DOHH2 (cell line): ENCODE measurements around the gene TBL3.

Experiments
- EZH2phosphoT487 ChIP-seq: fragments of 200-600 bp; sonication (generic); IDR thresholded peaks from 2 replicates; pipeline ENCODE4 v1.6.1; 2017; ENCODE audit warnings: borderline replicate concordance, mild to moderate bottlenecking, antibody characterized with exemption, low read length, moderate library complexity, mixed read lengths
- TF ChIP-seq, protein P1 (sequence below): fragments of 200-600 bp; sonication (generic); IDR thresholded peaks from one replicate; pipeline ENCODE4 v1.5.1; 2014; ENCODE audit warnings: antibody characterized with exemption, mild to moderate bottlenecking, low read depth, low read length; ENCODE audit not compliant: poor library complexity, severe bottlenecking

DNA sequence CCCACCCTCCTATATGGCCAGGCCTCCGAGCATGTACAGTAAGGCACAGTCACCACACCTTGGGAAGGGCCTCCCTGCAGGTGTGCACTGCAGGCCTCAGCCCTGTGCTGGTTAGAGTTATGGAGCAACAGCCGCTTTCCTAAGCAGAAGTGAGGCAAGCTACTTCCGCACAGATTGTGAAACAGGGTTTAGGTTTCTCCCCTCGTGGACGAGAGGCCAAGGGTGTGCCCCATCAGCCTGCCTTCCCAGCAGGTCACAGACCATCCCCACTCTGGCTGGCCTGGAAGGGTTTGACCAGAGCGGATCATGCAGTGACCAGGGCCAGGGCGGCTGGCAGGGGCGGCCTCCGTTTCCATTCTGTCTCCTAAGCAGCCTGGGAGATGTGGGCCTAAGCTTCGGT, 33.5 kb upstream of the TBL3 start:
- TF ChIP-seq, protein P1, sequence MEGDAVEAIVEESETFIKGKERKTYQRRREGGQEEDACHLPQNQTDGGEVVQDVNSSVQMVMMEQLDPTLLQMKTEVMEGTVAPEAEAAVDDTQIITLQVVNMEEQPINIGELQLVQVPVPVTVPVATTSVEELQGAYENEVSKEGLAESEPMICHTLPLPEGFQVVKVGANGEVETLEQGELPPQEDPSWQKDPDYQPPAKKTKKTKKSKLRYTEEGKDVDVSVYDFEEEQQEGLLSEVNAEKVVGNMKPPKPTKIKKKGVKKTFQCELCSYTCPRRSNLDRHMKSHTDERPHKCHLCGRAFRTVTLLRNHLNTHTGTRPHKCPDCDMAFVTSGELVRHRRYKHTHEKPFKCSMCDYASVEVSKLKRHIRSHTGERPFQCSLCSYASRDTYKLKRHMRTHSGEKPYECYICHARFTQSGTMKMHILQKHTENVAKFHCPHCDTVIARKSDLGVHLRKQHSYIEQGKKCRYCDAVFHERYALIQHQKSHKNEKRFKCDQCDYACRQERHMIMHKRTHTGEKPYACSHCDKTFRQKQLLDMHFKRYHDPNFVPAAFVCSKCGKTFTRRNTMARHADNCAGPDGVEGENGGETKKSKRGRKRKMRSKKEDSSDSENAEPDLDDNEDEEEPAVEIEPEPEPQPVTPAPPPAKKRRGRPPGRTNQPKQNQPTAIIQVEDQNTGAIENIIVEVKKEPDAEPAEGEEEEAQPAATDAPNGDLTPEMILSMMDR = no peak
- TF ChIP-seq EZH2phosphoT487 = no peak
